K562 (cell line): ENCODE measurements around the gene GALNT9. TPM values are rescaled to one million over a fixed set of nuclear protein-coding genes. Genes with fewer than 3 reads are reported as not detected.
A peak's percentile ranks its signal among the peaks of the same experiment; 100 is the strongest.

Experiments used
- ATAC-seq: fragments of 200-7000 bp; cut with Tn5 transposase; 3 replicates; pipeline ENCODE4 v1.9.1; 2020; ENCODE audit warnings: moderate library complexity
- BruUV-seq: library from RNA; stranded (reverse); fragments of 400-500 nt; replicated peaks from 2 replicates; lab custom pipeline; 2021; lab: Mats Ljungman, UMichigan
- CTCF ChIA-PET: fragments of 300-600 bp; formaldehyde crosslinking; extraction: SDS; loops from one replicate; lab custom pipeline; 2021; ENCODE audit warnings: low intra/inter-chr PET ratio; lab: Yijun Ruan, JAX
- POLR2A ChIA-PET: fragments of 300-600, 350-650 bp; sonication (Branson Sonifier 250); formaldehyde crosslinking; extraction: SDS; loops from one replicate; lab custom pipeline; 2021; ENCODE audit warnings: antibody characterized with exemption, inconsistent platforms; lab: Yijun Ruan, JAX
- DNase-seq, 4 experiments: peaks; one replicate each; pipeline versions ENCODE4 v3.0.0 to v3.0.0-alpha.2; 2011 to 2018; ENCODE audit warnings: low spot score in 3 of 4, mixed read lengths in 3 of 4; ENCODE audit errors: extremely low read depth in 1 of 4
- FAIRE-seq: peaks from 2 replicates; lab custom pipeline; 2011; peaks lifted over from hg19 to GRCh38; lab: Jason Lieb, UNC
- H2AFZ ChIP-seq: 2 replicates; pipeline ENCODE4 v1.6.0; 2011; ENCODE audit warnings: low read depth, low read length, control low read depth, inconsistent platforms
- H3K27ac ChIP-seq: fragments of 200-600 bp; 3 replicates; pipeline ENCODE4 v1.8.0; 2011; ENCODE audit warnings: low read depth, mild to moderate bottlenecking, control low read depth, inconsistent platforms, low read length, moderate library complexity, mixed read lengths; ENCODE audit errors: extremely low read depth
- H3K27me3 ChIP-seq, 2 experiments: fragments of 300-600 bp in 1 of 2; 2 replicates in 1 of 2; 3 replicates in 1 of 2; pipeline versions ENCODE4 v1.6.0 to v1.8.0; 2011; ENCODE audit warnings: inconsistent platforms in 2 of 2, low read length in 2 of 2, mild to moderate bottlenecking in 1 of 2, mixed read lengths in 1 of 2, moderate library complexity in 1 of 2; ENCODE audit not compliant: control insufficient read depth in 2 of 2, insufficient read depth in 2 of 2
- H3K36me3 ChIP-seq: fragments of 300-600 bp; 3 replicates; pipeline ENCODE4 v1.8.0; 2011; ENCODE audit warnings: mild to moderate bottlenecking, low read length, inconsistent platforms; ENCODE audit not compliant: control insufficient read depth, insufficient read depth
- H3K4me1 ChIP-seq, 2 experiments: fragments of 200-600 bp in 1 of 2; replicated peaks in 1 of 2; 2 replicates in 1 of 2; 3 replicates in 1 of 2; pipeline versions ENCODE4 v1.5.1 to v1.8.0; 2011; ENCODE audit warnings: inconsistent platforms in 2 of 2, low read length in 2 of 2, mild to moderate bottlenecking in 1 of 2, mixed read lengths in 1 of 2, moderate library complexity in 1 of 2; ENCODE audit not compliant: control insufficient read depth in 2 of 2, insufficient read depth in 2 of 2
- H3K4me2 ChIP-seq: 2 replicates; pipeline ENCODE4 v1.6.1; 2011; ENCODE audit warnings: low read length, control low read depth, inconsistent platforms, mixed read lengths; ENCODE audit not compliant: insufficient read depth
- H3K4me3 ChIP-seq: fragments of 200-600 bp; sonication (generic), shearing (Covaris generic); 2 replicates; pipeline ENCODE4 v1.5.1; 2016; ENCODE audit warnings: control low read depth, inconsistent platforms
- H3K79me2 ChIP-seq: fragments of 200-600 bp; 3 replicates; pipeline ENCODE4 v1.8.0; 2011; ENCODE audit warnings: low read length, inconsistent platforms; ENCODE audit not compliant: control insufficient read depth, insufficient read depth
- H3K9ac ChIP-seq, 2 experiments: 2 replicates each; pipeline versions ENCODE4 v1.6.0 to v1.6.1; 2011; ENCODE audit warnings: low read depth in 2 of 2, low read length in 2 of 2, control low read depth in 1 of 2, inconsistent platforms in 1 of 2, mild to moderate bottlenecking in 1 of 2, mixed read lengths in 1 of 2; ENCODE audit not compliant: insufficient read depth in 1 of 2
- H3K9me1 ChIP-seq: one replicate; pipeline ENCODE4 v1.6.0; 2011; ENCODE audit warnings: inconsistent platforms, mild to moderate bottlenecking, low read length, moderate library complexity; ENCODE audit not compliant: control insufficient read depth, insufficient read depth
- H3K9me3 ChIP-seq: replicated peaks from 2 replicates; pipeline ENCODE4 v1.5.1; 2011; ENCODE audit warnings: low read depth, low read length, inconsistent platforms; ENCODE audit not compliant: control insufficient read depth, insufficient read depth
- H4K20me1 ChIP-seq: replicated peaks from 2 replicates; pipeline ENCODE4 v1.6.1; 2011; ENCODE audit warnings: low read length, inconsistent platforms, mixed read lengths; ENCODE audit not compliant: control insufficient read depth, insufficient read depth
- PHB2 ChIP-seq: fragments of 450-650 bp; IDR thresholded peaks from 2 replicates; pipeline ENCODE4 v1.6.1; 2017; ENCODE audit warnings: low read depth
- POLR3A ChIP-seq: IDR thresholded peaks from 2 replicates; pipeline ENCODE4 v1.6.1; 2011; ENCODE audit warnings: borderline replicate concordance, mild to moderate bottlenecking, moderate library complexity; ENCODE audit not compliant: insufficient read length, insufficient read depth; ENCODE audit errors: extremely low read depth
- THRAP3 ChIP-seq: fragments of 450-650 bp; IDR thresholded peaks from 2 replicates; pipeline ENCODE4 v1.6.1; 2016; ENCODE audit warnings: mild to moderate bottlenecking, inconsistent platforms, borderline replicate concordance
- ZBTB12 ChIP-seq: fragments of 250-450 bp; sonication (Bioruptor Pico); IDR thresholded peaks from 2 replicates; pipeline ENCODE4 v1.4.0; 2020
- ZNF444 ChIP-seq: fragments of 250-450 bp; sonication (Bioruptor Pico); IDR thresholded peaks from 2 replicates; pipeline ENCODE4 v1.4.0; 2020; ENCODE audit warnings: mild to moderate bottlenecking, moderate library complexity
- ZNF589 ChIP-seq: fragments of 200-800 bp; sonication (Bioruptor generic); IDR thresholded peaks from 2 replicates; pipeline ENCODE4 v1.6.1; 2016; ENCODE audit warnings: low read depth, missing genetic modification characterization, missing compliant biosample characterization
- WGBS: fragments of 100-300 bp; shearing (Covaris generic); methylation state at CpG from one replicate; pipeline ENCODE4 v1.1.6; 2016; ENCODE audit warnings: low coverage, mixed read lengths; ENCODE audit not compliant: insufficient coverage; ENCODE audit errors: missing lambda C conversion rate; 5-methylcytosine and 5-hydroxymethylcytosine counted together
- in situ Hi-C: fragments of 300-500 bp; cut with MboI; formaldehyde crosslinking; loops from 4 replicates; pipeline ENCODE4 v1.15.0; 2018; ENCODE audit warnings: inconsistent platforms, mixed read lengths
- intact Hi-C: fragments of 100-400 bp; cut with micrococcal nuclease; formaldehyde crosslinking; loops from 2 replicates; pipeline ENCODE4 v1.14.2; 2022
- polyA plus RNA-seq, 8 experiments: library from polyadenylated mRNA; depleted of rRNA in 4 of 8; stranded (reverse) in 5 of 8; unstranded in 3 of 8; fragments of >200 nt; fragmentation: Nextera tagmentation in 2 of 8; fragmentation: Illumina TruSeq in 1 of 8; extraction: Ambion mirVana in 2 of 8; extraction: Trizol in 1 of 8; gene quantifications; 2 replicates each; pipeline versions ENCODE4 v1.2.1 to v1.2.3, GENCODE V29; 2011 to 2014; ENCODE audit warnings: inconsistent platforms in 1 of 8, missing spikeins in 1 of 8
- total RNA-seq, 7 experiments: library from RNA; depleted of rRNA in 6 of 7; stranded (reverse); fragments of >200 nt in 6 of 7; fragmentation: Illumina TruSeq in 2 of 7; extraction: Trizol in 2 of 7; gene quantifications; 2 replicates each; pipeline versions ENCODE4 v1.2.1 to v1.2.3, GENCODE V29; 2011 to 2021; ENCODE audit warnings: low replicate concordance in 1 of 7
- TF ChIP-seq, protein P1 (sequence below): fragments of 450-650 bp; IDR thresholded peaks from 2 replicates; pipeline ENCODE4 v1.6.1; 2018; ENCODE audit not compliant: partially characterized antibody

The GALNT9 gene
- total and polyA plus RNA-seq, 9 of the 15 experiments (the other 6 are each of a cell fraction or from before 2014, with no cell fraction given), result not detected

GRCh38 chr12:132314516-132315233, 14.7 kb downstream of the GALNT9 start:
- ChIA-PET CTCF (no interaction called here), POLR2A (no interaction called here)
- H3K4me1 ChIP-seq, result peaks cover 0 to 13% of the 10 kb centered on the region in 2 experiments; a peak in 1 of 5 replicates
- no peak overlapping the region for H3K27ac ChIP-seq
- no peak overlapping the region for H3K9ac ChIP-seq
- no peaks in the 10 kb centered on the region for H3K79me2 ChIP-seq
- 4% methylated on average over 26 of the region's 26 CpGs for WGBS
- H3K36me3 ChIP-seq, result no peaks in the 10 kb centered on the region
- peaks cover 17 to 68% of the 10 kb centered on the region in 2 experiments for H3K27me3 ChIP-seq
- DNase-seq (no peak), FAIRE-seq (no peak), ATAC-seq (peak; percentile 42; the same call in 1 of the 3 replicates)
- in situ Hi-C loops (no loop called here), intact Hi-C loops (no loop called here)
- 0 out of 2 replicates have a peak, but pooled peaks cover 2% of the 10 kb centered on the region for H3K9me3 ChIP-seq
- H3K4me3 ChIP-seq, result no peak overlapping the region
- TF ChIP-seq POLR3A, result no peak
- no peak for TF ChIP-seq THRAP3
- TF ChIP-seq, protein P1, sequence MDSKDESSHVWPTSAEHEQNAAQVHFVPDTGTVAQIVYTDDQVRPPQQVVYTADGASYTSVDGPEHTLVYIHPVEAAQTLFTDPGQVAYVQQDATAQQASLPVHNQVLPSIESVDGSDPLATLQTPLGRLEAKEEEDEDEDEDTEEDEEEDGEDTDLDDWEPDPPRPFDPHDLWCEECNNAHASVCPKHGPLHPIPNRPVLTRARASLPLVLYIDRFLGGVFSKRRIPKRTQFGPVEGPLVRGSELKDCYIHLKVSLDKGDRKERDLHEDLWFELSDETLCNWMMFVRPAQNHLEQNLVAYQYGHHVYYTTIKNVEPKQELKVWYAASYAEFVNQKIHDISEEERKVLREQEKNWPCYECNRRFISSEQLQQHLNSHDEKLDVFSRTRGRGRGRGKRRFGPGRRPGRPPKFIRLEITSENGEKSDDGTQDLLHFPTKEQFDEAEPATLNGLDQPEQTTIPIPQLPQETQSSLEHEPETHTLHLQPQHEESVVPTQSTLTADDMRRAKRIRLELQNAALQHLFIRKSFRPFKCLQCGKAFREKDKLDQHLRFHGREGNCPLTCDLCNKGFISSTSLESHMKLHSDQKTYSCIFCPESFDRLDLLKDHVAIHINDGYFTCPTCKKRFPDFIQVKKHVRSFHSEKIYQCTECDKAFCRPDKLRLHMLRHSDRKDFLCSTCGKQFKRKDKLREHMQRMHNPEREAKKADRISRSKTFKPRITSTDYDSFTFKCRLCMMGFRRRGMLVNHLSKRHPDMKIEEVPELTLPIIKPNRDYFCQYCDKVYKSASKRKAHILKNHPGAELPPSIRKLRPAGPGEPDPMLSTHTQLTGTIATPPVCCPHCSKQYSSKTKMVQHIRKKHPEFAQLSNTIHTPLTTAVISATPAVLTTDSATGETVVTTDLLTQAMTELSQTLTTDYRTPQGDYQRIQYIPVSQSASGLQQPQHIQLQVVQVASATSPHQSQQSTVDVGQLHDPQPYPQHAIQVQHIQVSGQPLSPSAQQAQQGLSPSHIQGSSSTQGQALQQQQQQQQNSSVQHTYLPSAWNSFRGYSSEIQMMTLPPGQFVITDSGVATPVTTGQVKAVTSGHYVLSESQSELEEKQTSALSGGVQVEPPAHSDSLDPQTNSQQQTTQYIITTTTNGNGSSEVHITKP, result peak; percentile 56
- no peak for TF ChIP-seq ZNF444
- no peak for TF ChIP-seq PHB2
- TF ChIP-seq ZNF589, result no peak
- no peak for TF ChIP-seq ZBTB12 (CRISPR knock-in tag)
- no peak overlapping the region for H3K4me2 ChIP-seq
- no peaks in the 10 kb centered on the region for H3K9me1 ChIP-seq
- no TSS peak for BruUV-seq
- H2AFZ ChIP-seq, result no peak overlapping the region
- H4K20me1 ChIP-seq, result 0 out of 2 replicates have a peak, but pooled peaks cover 6% of the 10 kb centered on the region
